HCT116 (cell line): ENCODE measurements around the gene LRP1B. TPM values are rescaled to one million over a fixed set of nuclear protein-coding genes. Genes with fewer than 3 reads are reported as not detected.

Experiments
- ATAC-seq: fragments of 200-7000 bp; cut with Tn5 transposase; 2 replicates; pipeline ENCODE4 v1.9.1; 2020; ENCODE audit warnings: mild to moderate bottlenecking, moderate library complexity
- BruUV-seq: library from RNA; stranded (reverse); fragments of 400-500 nt; replicated peaks from 2 replicates; lab custom pipeline; 2021; lab: Mats Ljungman, UMichigan
- CTCF ChIA-PET: fragments of 300-600 bp; sonication (Branson Sonifier 250); formaldehyde crosslinking; loops from one replicate; lab custom pipeline; 2021; ENCODE audit warnings: antibody characterized with exemption; lab: Charles Lee
- POLR2A ChIA-PET: fragments of 300-600, 350-600 bp; sonication (Branson Sonifier 250); formaldehyde crosslinking; loops from one replicate; lab custom pipeline; 2021; ENCODE audit warnings: antibody characterized with exemption; lab: Charles Lee
- RAD21 ChIA-PET, 2 experiments: fragments of 300-600 bp; sonication (Branson Sonifier 250); formaldehyde crosslinking; loops; one replicate each; lab custom pipeline; 2023; ENCODE audit warnings: low total read pairs in 2 of 2; ENCODE audit not compliant: uncharacterized antibody in 2 of 2, unreplicated experiment in 2 of 2, low non-redundant PET in 1 of 2; lab: Charles Lee
- DNase-seq: peaks from one replicate; pipeline ENCODE4 v3.0.0-alpha.2; 2010; ENCODE audit warnings: low read depth, low spot score
- H2AFZ ChIP-seq: fragments of 200-600 bp; shearing (Covaris generic), sonication (generic); 2 replicates; pipeline ENCODE4 v1.6.1; 2017; ENCODE audit warnings: low read depth, mixed run types, mixed read lengths, antibody characterized with exemption, low read length; ENCODE audit not compliant: poor library complexity, severe bottlenecking
- H3K27ac ChIP-seq: 2 replicates; pipeline ENCODE4 v1.5.1; 2012; ENCODE audit warnings: low read depth, low read length
- H3K27me3 ChIP-seq: fragments of 200-600 bp; sonication (generic); 2 replicates; pipeline ENCODE4 v1.6.1; 2016; ENCODE audit warnings: mixed run types, low read length, mixed read lengths; ENCODE audit not compliant: insufficient read depth
- H3K36me3 ChIP-seq, 2 experiments: fragments of 200-500 bp in 1 of 2; fragments of 200-600 bp in 1 of 2; sonication (Bioruptor generic) in 1 of 2; sonication (generic) in 1 of 2; 2 replicates each; pipeline versions ENCODE4 v1.5.1 to v1.6.1; 2014 to 2016; ENCODE audit warnings: low read length in 2 of 2, inconsistent platforms in 1 of 2, mixed read lengths in 1 of 2, mixed run types in 1 of 2; ENCODE audit not compliant: insufficient read depth in 2 of 2, control insufficient read depth in 1 of 2
- H3K4me1 ChIP-seq, 2 experiments: fragments of 200-600 bp in 1 of 2; sonication (generic) in 1 of 2; 2 replicates each; pipeline versions ENCODE4 v1.5.1 to v1.6.1; 2012 to 2017; ENCODE audit warnings: low read length in 2 of 2, inconsistent platforms in 1 of 2, mild to moderate bottlenecking in 1 of 2, mixed read lengths in 1 of 2, mixed run types in 1 of 2, moderate library complexity in 1 of 2; ENCODE audit not compliant: insufficient read depth in 2 of 2, control insufficient read depth in 1 of 2
- H3K4me2 ChIP-seq: fragments of 200-600 bp; sonication (generic); 2 replicates; pipeline ENCODE4 v1.6.1; 2017; ENCODE audit warnings: mixed run types, low read length, mixed read lengths
- H3K4me3 ChIP-seq, 2 experiments: fragments of 200-600 bp in 1 of 2; sonication (generic) in 1 of 2; replicated peaks in 1 of 2; 2 replicates each; pipeline ENCODE4 v1.5.1; 2011 to 2016; ENCODE audit warnings: low read length in 2 of 2, control low read depth in 1 of 2, low read depth in 1 of 2, mild to moderate bottlenecking in 1 of 2, mixed read lengths in 1 of 2, mixed run types in 1 of 2
- H3K79me2 ChIP-seq: fragments of 200-600 bp; sonication (generic); 2 replicates; pipeline ENCODE4 v1.6.1; 2017; ENCODE audit warnings: mild to moderate bottlenecking, mixed run types, low read length, moderate library complexity, mixed read lengths; ENCODE audit not compliant: insufficient read depth
- H3K9ac ChIP-seq: fragments of 200-600 bp; sonication (generic); 2 replicates; pipeline ENCODE4 v1.6.1; 2016; ENCODE audit warnings: low read length, mixed read lengths
- H3K9me2 ChIP-seq: fragments of 200-600 bp; sonication (generic), shearing (Covaris generic); 2 replicates; pipeline ENCODE4 v1.6.1; 2017; ENCODE audit warnings: mixed run types, mild to moderate bottlenecking, moderate library complexity; ENCODE audit not compliant: insufficient read depth
- H3K9me3 ChIP-seq, 2 experiments: fragments of 200-500 bp in 1 of 2; fragments of 200-600 bp in 1 of 2; sonication (Bioruptor generic) in 1 of 2; sonication (generic) in 1 of 2; 2 replicates each; pipeline ENCODE4 v1.6.1; 2014 to 2017; ENCODE audit warnings: low read length in 2 of 2, mixed read lengths in 2 of 2, inconsistent platforms in 1 of 2, low read depth in 1 of 2, mild to moderate bottlenecking in 1 of 2, mixed run types in 1 of 2, moderate library complexity in 1 of 2; ENCODE audit not compliant: control insufficient read depth in 1 of 2, insufficient read depth in 1 of 2
- H4K20me1 ChIP-seq: fragments of 200-600 bp; sonication (generic), shearing (Covaris generic); 2 replicates; pipeline ENCODE4 v1.6.1; 2017; ENCODE audit warnings: mixed run types, mild to moderate bottlenecking, moderate library complexity; ENCODE audit not compliant: insufficient read depth
- CBX3 ChIP-seq: IDR thresholded peaks from 2 replicates; pipeline ENCODE4 v1.6.1; 2012; ENCODE audit warnings: low read depth
- CEBPB ChIP-seq: IDR thresholded peaks from 2 replicates; pipeline ENCODE4 v1.6.1; 2012; ENCODE audit warnings: low read depth
- CTCF ChIP-seq, 3 experiments: fragments of 200-600 bp in 1 of 3; sonication (generic) in 1 of 3; IDR thresholded peaks in 2 of 3; conservative IDR thresholded peaks in 1 of 3; 2 replicates each; pipeline ENCODE4 v1.5.1; 2012 to 2017; ENCODE audit warnings: low read depth in 2 of 3, low read length in 2 of 3, antibody characterized with exemption in 1 of 3, borderline replicate concordance in 1 of 3, control low read depth in 1 of 3, mild to moderate bottlenecking in 1 of 3, mixed read lengths in 1 of 3, mixed run types in 1 of 3, moderate library complexity in 1 of 3; ENCODE audit not compliant: insufficient read depth in 1 of 3
- EGR1 ChIP-seq: IDR thresholded peaks from 2 replicates; pipeline ENCODE4 v1.6.1; 2012; ENCODE audit warnings: low read depth
- ELF1 ChIP-seq: IDR thresholded peaks from 2 replicates; pipeline ENCODE4 v1.6.1; 2012; ENCODE audit warnings: low read depth, borderline replicate concordance
- EZH2 ChIP-seq: fragments of 200-600 bp; sonication (generic); IDR thresholded peaks from 2 replicates; pipeline ENCODE4 v1.6.1; 2017; ENCODE audit warnings: antibody characterized with exemption, mixed run types
- EZH2phosphoT487 ChIP-seq: fragments of 200-600 bp; IDR thresholded peaks from 2 replicates; pipeline ENCODE4 v1.6.1; 2018; ENCODE audit warnings: antibody characterized with exemption, borderline replicate concordance
- FOSL1 ChIP-seq: IDR thresholded peaks from 2 replicates; pipeline ENCODE4 v1.6.1; 2012; ENCODE audit warnings: low read depth
- POLR2A ChIP-seq: IDR thresholded peaks from 2 replicates; pipeline ENCODE4 v1.7.0; 2011; ENCODE audit warnings: borderline replicate concordance; ENCODE audit not compliant: insufficient read depth, insufficient read length; ENCODE audit errors: extremely low read depth
- RAD21 ChIP-seq: IDR thresholded peaks from 2 replicates; pipeline ENCODE4 v1.6.1; 2012; ENCODE audit warnings: low read depth, mild to moderate bottlenecking
- SP1 ChIP-seq: IDR thresholded peaks from 2 replicates; pipeline ENCODE4 v1.6.1; 2012; ENCODE audit warnings: low read depth
- TCF7L2 ChIP-seq: IDR thresholded peaks from 2 replicates; pipeline ENCODE4 v1.7.0; 2011; ENCODE audit warnings: borderline replicate concordance, inconsistent platforms; ENCODE audit not compliant: insufficient read depth, insufficient read length; ENCODE audit errors: extremely low read depth
- YY1 ChIP-seq: IDR thresholded peaks from 2 replicates; pipeline ENCODE4 v1.6.1; 2011; ENCODE audit warnings: low read length, low read depth, moderate library complexity, mild to moderate bottlenecking; ENCODE audit not compliant: insufficient replicate concordance; ENCODE audit errors: extremely low read depth
- ZBTB33 ChIP-seq: IDR thresholded peaks from 2 replicates; pipeline ENCODE4 v1.6.1; 2011; ENCODE audit warnings: mild to moderate bottlenecking, low read length, moderate library complexity; ENCODE audit not compliant: insufficient replicate concordance; ENCODE audit errors: extremely low read depth
- ZFX ChIP-seq: fragments of 450-650 bp; IDR thresholded peaks from 2 replicates; pipeline ENCODE4 v1.6.1; 2017
- ZNF274 ChIP-seq: fragments of 200-500 bp; sonication (Bioruptor generic); IDR thresholded peaks from 2 replicates; pipeline ENCODE4 v1.6.1; 2014; ENCODE audit warnings: mild to moderate bottlenecking, low read depth, low read length, inconsistent platforms
- intact Hi-C: fragments of 100-400 bp; cut with micrococcal nuclease; formaldehyde crosslinking; loops from 2 replicates; pipeline ENCODE4 v1.10.0; 2022
- total RNA-seq: library from RNA; stranded (reverse); gene quantifications from one replicate; pipeline ENCODE4 v1.2.1, GENCODE V29; 2021; ENCODE audit not compliant: unreplicated experiment
- TF ChIP-seq, protein P1 (sequence below): IDR thresholded peaks from 2 replicates; pipeline ENCODE4 v1.6.1; 2012
- TF ChIP-seq, protein P2 (sequence below): IDR thresholded peaks from 2 replicates; pipeline ENCODE4 v1.6.1; 2012

Gene LRP1B
- total RNA-seq, 1 experiment from 2014 or later: 0.34 TPM

- no peaks in the 10 kb centered on the region for H3K9me3 ChIP-seq
- no peaks in the 10 kb centered on the region for H3K4me1 ChIP-seq
- ATAC-seq (no peak), DNase-seq (no peak)
- no peaks in the 10 kb centered on the region for H3K79me2 ChIP-seq
- no peak overlapping the region for H3K9ac ChIP-seq
- no peak overlapping the region for H3K4me3 ChIP-seq
- RAD21 ChIA-PET: no interaction called here
- no peaks in the 10 kb centered on the region for H3K36me3 ChIP-seq
- no peak overlapping the region for H2AFZ ChIP-seq
- BruUV-seq: no TSS peak
- CTCF ChIA-PET: no interaction called here
- intact Hi-C loops: no loop called here
- no peaks in the 10 kb centered on the region for H4K20me1 ChIP-seq
- no peaks in the 10 kb centered on the region; the same call in 1 of the 2 replicates for H3K9me2 ChIP-seq
- POLR2A ChIA-PET: no interaction called here
- no peak overlapping the region for H3K4me2 ChIP-seq
- TF ChIP-seq YY1: no peak
- TF ChIP-seq FOSL1: no peak
- TF ChIP-seq ZFX: no peak
- TF ChIP-seq TCF7L2: no peak
- no peak for TF ChIP-seq SP1
- TF ChIP-seq, all 23 proteins: peak for 0
- no peak overlapping the region for H3K27ac ChIP-seq
- H3K27me3 ChIP-seq: no peaks in the 10 kb centered on the region
These were observed 634.0 kb downstream of the LRP1B start for GRCh38 chr2:141496810-141497209.

GRCh38 chr2:141493936-141494335, 636.9 kb downstream of the LRP1B start:
- no peaks in the 10 kb centered on the region for H3K36me3 ChIP-seq
- ChIA-PET POLR2A (no interaction called here), RAD21 (no interaction called here), CTCF (no interaction called here)
- intact Hi-C loops: no loop called here
- H3K4me3 ChIP-seq: no peak overlapping the region
- DNase-seq (no peak), ATAC-seq (no peak)
- H3K79me2 ChIP-seq: no peaks in the 10 kb centered on the region
- no peaks in the 10 kb centered on the region for H3K27me3 ChIP-seq
- no TSS peak for BruUV-seq
- no peak overlapping the region for H2AFZ ChIP-seq
- H3K4me1 ChIP-seq: no peaks in the 10 kb centered on the region
- H3K27ac ChIP-seq: no peak overlapping the region
- no peaks in the 10 kb centered on the region for H3K9me3 ChIP-seq
- no peaks in the 10 kb centered on the region for H4K20me1 ChIP-seq
- no peak overlapping the region for H3K4me2 ChIP-seq
- H3K9me2 ChIP-seq: no peaks in the 10 kb centered on the region; the same call in 1 of the 2 replicates
- no peak overlapping the region for H3K9ac ChIP-seq
- TF ChIP-seq EGR1: no peak
- TF ChIP-seq CEBPB: no peak
- no peak for TF ChIP-seq ZBTB33
- TF ChIP-seq CBX3: no peak
- no peak for TF ChIP-seq POLR2A
- no peak for TF ChIP-seq ZNF274
- TF ChIP-seq CTCF (IDR thresholded peaks at IDR 0.05 in 2 of 3, conservative IDR thresholded peaks at IDR 0.05 in 1 of 3; ENCODE audit: borderline replicate concordance in 1 of 3, insufficient read depth in 1 of 3, low read depth in 2 of 3, low read length in 2 of 3): no peak
- TF ChIP-seq EZH2: no peak
- TF ChIP-seq ELF1: no peak
- no peak for TF ChIP-seq RAD21
- TF ChIP-seq, protein P1, sequence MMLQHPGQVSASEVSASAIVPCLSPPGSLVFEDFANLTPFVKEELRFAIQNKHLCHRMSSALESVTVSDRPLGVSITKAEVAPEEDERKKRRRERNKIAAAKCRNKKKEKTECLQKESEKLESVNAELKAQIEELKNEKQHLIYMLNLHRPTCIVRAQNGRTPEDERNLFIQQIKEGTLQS: no peak
- TF ChIP-seq, protein P2, sequence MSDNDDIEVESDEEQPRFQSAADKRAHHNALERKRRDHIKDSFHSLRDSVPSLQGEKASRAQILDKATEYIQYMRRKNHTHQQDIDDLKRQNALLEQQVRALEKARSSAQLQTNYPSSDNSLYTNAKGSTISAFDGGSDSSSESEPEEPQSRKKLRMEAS: no peak
- TF ChIP-seq YY1: no peak
- no peak for TF ChIP-seq EZH2phosphoT487
- TF ChIP-seq SP1: no peak
